Stomach smooth muscle (tissue), 2 donors: Measurements from ENCODE around the gene PPP1R12B.
"Not testable (repeated sequence)": the region's sequence is repeated elsewhere in the genome, so short reads cannot be mapped to it uniquely, and the experiment has no call there.

Experiments
- H3K27ac ChIP-seq: one replicate; pipeline ENCODE4 v1.7.0; 2013; ENCODE audit warnings: mild to moderate bottlenecking, low read length, inconsistent platforms
- H3K27me3 ChIP-seq, 2 donors: one replicate each; pipeline ENCODE4 v1.7.0; 2013; ENCODE audit warnings: low read length in 2 of 2; ENCODE audit not compliant: insufficient read depth in 2 of 2, control insufficient read depth in 1 of 2
- H3K36me3 ChIP-seq, 2 donors: one replicate each; pipeline ENCODE4 v1.7.0; 2013; ENCODE audit warnings: low read length in 2 of 2; ENCODE audit not compliant: control insufficient read depth in 2 of 2, insufficient read depth in 2 of 2
- H3K4me1 ChIP-seq: one replicate; pipeline ENCODE4 v1.7.0; 2013; ENCODE audit warnings: low read length; ENCODE audit not compliant: control insufficient read depth, insufficient read depth
- H3K4me3 ChIP-seq, 2 donors: one replicate each; pipeline ENCODE4 v1.7.0; 2013; ENCODE audit warnings: low read length in 2 of 2
- H3K9ac ChIP-seq, 2 donors: one replicate each; pipeline ENCODE4 v1.7.0; 2013; ENCODE audit warnings: low read length in 2 of 2, mild to moderate bottlenecking in 1 of 2
- H3K9me3 ChIP-seq, 2 donors: one replicate each; pipeline ENCODE4 v1.7.0; 2013; ENCODE audit warnings: low read length in 2 of 2; ENCODE audit not compliant: control insufficient read depth in 2 of 2
- donor health status: healthy.
- donor health status: Pancreatic carcinoma.

Gene PPP1R12B

GRCh38 chr1:202422709-202423108, 74.2 kb downstream of the PPP1R12B start:
- not testable (repeated sequence) for H3K9me3 ChIP-seq, H3K4me1 ChIP-seq, H3K27me3 ChIP-seq, H3K36me3 ChIP-seq, H3K27ac ChIP-seq, H3K9ac ChIP-seq, H3K4me3 ChIP-seq

GRCh38 chr1:202424260-202424659, 75.8 kb downstream of the PPP1R12B start:
- not testable (repeated sequence) for H3K27me3 ChIP-seq, H3K36me3 ChIP-seq, H3K9me3 ChIP-seq, H3K9ac ChIP-seq, H3K4me3 ChIP-seq, H3K4me1 ChIP-seq, H3K27ac ChIP-seq

- H3K36me3 ChIP-seq: peaks cover 10 to 23% of the 10 kb centered on the region in 2 donors
- H3K27me3 ChIP-seq, H3K4me1 ChIP-seq, H3K9me3 ChIP-seq, H3K9ac ChIP-seq, H3K27ac ChIP-seq, H3K4me3 ChIP-seq: not testable (repeated sequence)
Measured at GRCh38 chr1:202430111-202430510, 81.6 kb downstream of the PPP1R12B start.

DNA sequence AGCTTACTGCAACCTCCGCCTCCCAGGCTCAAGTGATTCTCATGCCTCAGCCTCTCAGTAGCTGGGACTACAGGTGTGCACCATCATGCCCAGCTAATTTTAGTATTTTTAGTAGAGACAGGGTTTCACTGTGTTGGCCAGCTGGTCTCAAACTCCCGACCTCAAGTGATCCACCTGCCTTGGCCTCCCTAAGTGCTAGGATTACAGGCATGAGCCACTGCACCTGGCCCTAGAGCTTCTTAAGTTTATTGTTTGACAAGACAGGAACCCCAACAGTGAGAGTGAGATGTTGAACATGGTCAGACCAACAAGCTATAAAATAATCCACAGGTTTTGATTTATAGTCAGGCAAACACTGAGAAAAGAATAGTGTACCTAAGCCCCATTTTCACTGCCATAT, 83.8 kb downstream of the PPP1R12B start:
- H3K36me3 ChIP-seq: peaks cover 15 to 27% of the 10 kb centered on the region in 2 donors
- H3K27me3 ChIP-seq, H3K9ac ChIP-seq, H3K27ac ChIP-seq, H3K9me3 ChIP-seq, H3K4me1 ChIP-seq, H3K4me3 ChIP-seq: not testable (repeated sequence)

- Histone ChIP-seq H3K27ac (no peak overlapping the region), H3K36me3 (peaks cover 17 to 27% of the 10 kb centered on the region in 2 donors)
Measured at GRCh38 chr1:202433155-202434043, 84.9 kb downstream of the PPP1R12B start.

DNA sequence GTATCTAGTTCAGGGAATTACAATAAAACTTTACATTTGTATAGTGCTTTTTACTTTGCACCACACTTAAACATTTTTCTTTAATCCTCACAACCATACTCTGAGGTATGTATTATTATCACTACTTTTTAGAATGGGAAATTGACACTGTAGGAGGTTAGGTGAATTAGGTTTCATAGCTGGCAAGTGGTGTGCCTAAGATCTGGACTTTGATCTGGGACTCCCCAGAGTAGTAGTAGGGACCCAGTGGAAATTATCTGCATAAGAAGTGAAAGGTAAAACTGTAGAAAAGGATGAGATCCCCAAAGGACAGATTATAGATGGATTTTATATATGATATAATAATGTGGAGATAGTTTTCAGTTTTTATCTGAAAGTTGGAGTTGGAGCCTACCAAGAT, 85.6 kb downstream of the PPP1R12B start:
- no peak overlapping the region for H3K27ac ChIP-seq
- no peaks in the 10 kb centered on the region for H3K9me3 ChIP-seq
- H3K4me3 ChIP-seq: no peak overlapping the region
- H3K36me3 ChIP-seq: peaks cover 20 to 33% of the 10 kb centered on the region in 2 donors
- H3K4me1 ChIP-seq: no peaks in the 10 kb centered on the region
- no peak overlapping the region for H3K9ac ChIP-seq
- no peaks in the 10 kb centered on the region for H3K27me3 ChIP-seq

More at GRCh38 chr1:202433155-202434043, 84.9 kb downstream of the PPP1R12B start:
- no peaks in the 10 kb centered on the region for H3K27me3 ChIP-seq
- no peaks in the 10 kb centered on the region for H3K9me3 ChIP-seq
- no peak overlapping the region for H3K4me3 ChIP-seq
- H3K4me1 ChIP-seq: no peaks in the 10 kb centered on the region
- H3K9ac ChIP-seq: no peak overlapping the region

GRCh38 chr1:202438393-202439174, 90.1 kb downstream of the PPP1R12B start:
- Histone ChIP-seq H3K4me1 (no peaks in the 10 kb centered on the region), H3K9ac (no peak overlapping the region), H3K27ac (no peak overlapping the region), H3K36me3 (peaks cover 32 to 37% of the 10 kb centered on the region in 2 donors), H3K9me3 (no peaks in the 10 kb centered on the region), H3K27me3 (no peaks in the 10 kb centered on the region), H3K4me3 (no peak overlapping the region)

- H3K27me3 ChIP-seq: no peaks in the 10 kb centered on the region
- H3K4me3 ChIP-seq: no peak overlapping the region
- no peaks in the 10 kb centered on the region for H3K4me1 ChIP-seq
- H3K27ac ChIP-seq: no peak overlapping the region
- H3K9me3 ChIP-seq: no peaks in the 10 kb centered on the region
- H3K9ac ChIP-seq: no peak overlapping the region
- peaks cover 28 to 37% of the 10 kb centered on the region in 2 donors for H3K36me3 ChIP-seq
Measured at GRCh38 chr1:202439308-202439707, 90.8 kb downstream of the PPP1R12B start.

DNA sequence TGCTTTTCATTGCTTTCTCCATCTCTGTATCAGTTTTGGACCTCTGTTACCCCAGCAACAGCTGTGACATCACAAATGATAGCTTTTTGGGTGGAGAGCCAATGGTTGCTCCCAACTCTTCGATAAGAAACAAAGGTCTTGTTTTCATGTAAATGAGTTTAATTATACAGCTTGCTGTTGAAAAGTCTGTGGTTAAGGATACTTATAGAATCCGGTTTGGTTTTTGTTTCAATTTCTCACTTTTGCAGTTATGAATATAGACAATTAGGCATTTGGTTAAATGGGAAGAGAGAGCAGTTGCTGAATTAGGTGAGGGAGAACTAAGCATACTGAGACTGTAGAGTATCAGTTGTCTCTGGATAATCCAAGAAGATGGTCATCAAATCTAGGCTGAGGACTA, 99.6 kb downstream of the PPP1R12B start:
- H3K9ac ChIP-seq, H3K4me3 ChIP-seq, H3K9me3 ChIP-seq, H3K27ac ChIP-seq, H3K4me1 ChIP-seq, H3K27me3 ChIP-seq: not testable (repeated sequence)
- peaks cover 7 to 12% of the 10 kb centered on the region in 2 donors for H3K36me3 ChIP-seq

- H3K9ac ChIP-seq, H3K27ac ChIP-seq, H3K27me3 ChIP-seq, H3K4me1 ChIP-seq, H3K4me3 ChIP-seq, H3K9me3 ChIP-seq, H3K36me3 ChIP-seq: not testable (repeated sequence)
Measured at GRCh38 chr1:202451641-202452040, 103.1 kb downstream of the PPP1R12B start.

GRCh38 chr1:202452508-202452907, 104.0 kb downstream of the PPP1R12B start:
- H3K4me1 ChIP-seq: no peaks in the 10 kb centered on the region
- no peaks in the 10 kb centered on the region for H3K27me3 ChIP-seq
- H3K27ac ChIP-seq: no peak overlapping the region
- no peak overlapping the region for H3K9ac ChIP-seq
- peaks cover 4% of the 10 kb centered on the region in 2 donors for H3K36me3 ChIP-seq
- no peak overlapping the region for H3K4me3 ChIP-seq
- no peaks in the 10 kb centered on the region for H3K9me3 ChIP-seq
